GM12878 (cell line): ENCODE data around the gene PRRC2B.

Experiments used
- BMI1 ChIP-seq: fragments of 450-650 bp; IDR thresholded peaks from 2 replicates; pipeline ENCODE4 v1.6.1; 2016; ENCODE audit warnings: mild to moderate bottlenecking, moderate library complexity, borderline replicate concordance
- CHD2 ChIP-seq: IDR thresholded peaks from 2 replicates; pipeline ENCODE4 v1.6.1; 2011; ENCODE audit warnings: low read depth, low read length, improper control_type of control experiment, borderline replicate concordance
- CTCF ChIP-seq, 3 experiments: IDR thresholded peaks in 2 of 3; conservative IDR thresholded peaks in 1 of 3; 2 replicates each; pipeline ENCODE4 v1.5.1; 2011; ENCODE audit warnings: low read depth in 3 of 3, low read length in 3 of 3, mild to moderate bottlenecking in 3 of 3, control low read depth in 2 of 3, moderate library complexity in 2 of 3, inconsistent platforms in 1 of 3, mixed read lengths in 1 of 3; ENCODE audit not compliant: control insufficient read depth in 2 of 3, insufficient read depth in 1 of 3; ENCODE audit errors: extremely low read depth in 1 of 3
- E2F4 ChIP-seq: IDR thresholded peaks from 2 replicates; pipeline ENCODE4 v1.6.1; 2012; ENCODE audit warnings: low read depth, low read length, improper control_type of control experiment
- E4F1 ChIP-seq: fragments of 450-650 bp; IDR thresholded peaks from 2 replicates; pipeline ENCODE4 v1.6.1; 2018; ENCODE audit warnings: borderline replicate concordance, mild to moderate bottlenecking; ENCODE audit not compliant: partially characterized antibody
- EP300 ChIP-seq, 2 experiments: fragments of 150-350 bp in 1 of 2; IDR thresholded peaks; 2 replicates each; pipeline ENCODE4 v1.6.1; 2011 to 2012; ENCODE audit warnings: low read depth in 2 of 2, low read length in 2 of 2, borderline replicate concordance in 1 of 2, improper control_type of control experiment in 1 of 2, inconsistent platforms in 1 of 2; ENCODE audit not compliant: control insufficient read depth in 1 of 2
- POLR2A ChIP-seq: IDR thresholded peaks from 2 replicates; pipeline ENCODE4 v1.6.1; 2011; ENCODE audit warnings: low read depth, mild to moderate bottlenecking, low read length
- RAD21 ChIP-seq: IDR thresholded peaks from 2 replicates; pipeline ENCODE4 v1.6.1; 2011; ENCODE audit warnings: mild to moderate bottlenecking, low read depth, low read length, moderate library complexity; ENCODE audit not compliant: insufficient read depth
- SRF ChIP-seq, 2 experiments: IDR thresholded peaks; 2 replicates each; pipeline ENCODE4 v1.6.1; 2011; ENCODE audit warnings: low read depth in 2 of 2, low read length in 2 of 2, mild to moderate bottlenecking in 1 of 2, moderate library complexity in 1 of 2
- ZNF274 ChIP-seq: IDR thresholded peaks from one replicate; pipeline ENCODE4 v1.8.0; 2011; ENCODE audit not compliant: insufficient read length, insufficient read depth

- TF ChIP-seq BMI1, result no peak
- TF ChIP-seq CTCF (IDR thresholded peaks at IDR 0.05 in 2 of 3, conservative IDR thresholded peaks at IDR 0.05 in 1 of 3; ENCODE audit: control insufficient read depth in 2 of 3, extremely low read depth in 1 of 3, insufficient read depth in 1 of 3, low read depth in 3 of 3, low read length in 3 of 3), result no peak
- TF ChIP-seq POLR2A, result no peak
- TF ChIP-seq SRF (IDR thresholded peaks at IDR 0.05; ENCODE audit: low read depth in 2 of 2, low read length in 2 of 2), result no peak
- no peak for TF ChIP-seq RAD21
- no peak for TF ChIP-seq E4F1
- no peak for TF ChIP-seq ZNF274
- no peak for TF ChIP-seq CHD2
- TF ChIP-seq E2F4, result no peak
- no peak for TF ChIP-seq EP300 (IDR thresholded peaks at IDR 0.05; ENCODE audit: borderline replicate concordance in 1 of 2, control insufficient read depth in 1 of 2, low read depth in 2 of 2, low read length in 2 of 2)
Observed at GRCh38 chr9:131443648-131444047, 49.8 kb downstream of the PRRC2B start.
